ENCODE data around the gene SLIRP. TPM values are rescaled to one million over a fixed set of nuclear protein-coding genes. Genes with fewer than 3 reads are reported as not detected.
"Not testable (repeated sequence)": the region's sequence is repeated elsewhere in the genome, so short reads cannot be mapped to it uniquely, and the experiment has no call there.

SLIRP gene
- 227 TPM for polyA plus RNA-seq

GRCh38 chr14:77707724-77708408 is at the start of gene SLIRP, which contains the start of gene ALKBH1:
Gene SLIRP, plus strand, starts transcription at chr14:77708103. Its CDS starts 9 bp downstream, at chr14:77708112.
Gene ALKBH1, minus strand, starts transcription at chr14:77708023. Its CDS starts 19 bp downstream, at chr14:77708004.
- Mint-ChIP-seq H3K4me3 (peak within 1 kb of the TSS; percentile 88 to 100 (median 94)), H3K27me3 (no peaks in the 10 kb centered on the region), H3K27ac (peak within 1 kb of the TSS; percentile 61 to 93 (median 92)), H3K9me3 (no peaks in the 10 kb centered on the region), H3K4me1 (peaks cover 20 to 40% (median 31%) of the 10 kb centered on the region in 3 donors), H3K36me3 (no peaks in the 10 kb centered on the region)

- H3K36me3 Mint-ChIP-seq, result peaks cover 1% of the 10 kb centered on the region
- H3K9me3 Mint-ChIP-seq, result no peaks in the 10 kb centered on the region
- no peak overlapping the region for H3K27ac Mint-ChIP-seq
- no peaks in the 10 kb centered on the region for H3K27me3 Mint-ChIP-seq
- H3K4me1 Mint-ChIP-seq, result peaks cover 0 to 3% (median 2%) of the 10 kb centered on the region in 3 donors
- H3K4me3 Mint-ChIP-seq, result no peak overlapping the region
Observed at GRCh38 chr14:77659831-77660230, 48.1 kb upstream of the SLIRP start.

DNA sequence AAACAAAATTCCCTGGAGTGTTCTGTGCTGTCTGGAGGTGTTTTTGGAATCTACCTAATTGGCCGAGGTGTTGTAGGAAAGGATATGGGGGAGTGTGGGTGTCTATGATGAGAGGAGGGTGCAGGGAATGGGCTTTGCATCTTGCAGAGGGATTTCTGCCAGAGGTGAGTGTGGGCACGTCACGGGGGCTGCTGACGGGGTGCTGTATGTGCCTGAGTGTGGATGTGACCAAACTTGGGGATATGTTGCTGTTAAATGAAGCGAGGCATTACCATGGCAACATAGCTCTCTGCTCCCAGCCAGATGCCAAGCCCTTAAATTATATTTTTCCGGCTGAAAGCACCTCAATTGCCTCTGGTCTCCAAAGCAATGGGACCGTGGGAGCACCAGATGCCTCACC is 47.1 kb upstream of the SLIRP start:
- Mint-ChIP-seq H3K9me3 (no peaks in the 10 kb centered on the region), H3K27ac (no peak overlapping the region), H3K4me3 (no peak overlapping the region), H3K36me3 (peaks cover 1% of the 10 kb centered on the region), H3K27me3 (no peaks in the 10 kb centered on the region), H3K4me1 (peaks cover 0 to 3% (median 2%) of the 10 kb centered on the region in 3 donors)

- H3K36me3 Mint-ChIP-seq, H3K27me3 Mint-ChIP-seq, H3K4me1 Mint-ChIP-seq, H3K4me3 Mint-ChIP-seq, H3K9me3 Mint-ChIP-seq: not testable (repeated sequence)
- peak overlapping the region in 1 of 3 donors; percentile 78 for H3K27ac Mint-ChIP-seq
Observed at GRCh38 chr14:77661562-77661961, 46.3 kb upstream of the SLIRP start.

DNA sequence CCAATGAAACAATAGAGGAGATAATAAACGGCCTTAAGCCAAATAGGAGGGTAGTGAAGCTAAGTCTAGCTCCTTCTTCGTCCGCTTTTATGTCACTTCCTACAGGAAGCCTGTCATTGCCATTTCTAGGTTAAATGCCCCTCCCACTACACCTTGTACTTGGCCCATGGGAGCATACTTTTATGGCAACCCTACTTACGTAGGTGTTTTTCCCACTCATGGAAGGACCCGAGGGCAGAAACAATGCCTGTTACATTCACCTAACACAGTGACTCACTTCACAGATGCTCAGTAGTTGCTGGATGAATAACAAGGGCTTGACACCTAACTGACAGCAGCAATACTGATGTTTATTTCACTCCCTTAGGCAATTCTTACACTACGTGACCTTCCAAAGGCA is 44.6 kb upstream of the SLIRP start:
- H3K36me3 Mint-ChIP-seq, result peaks cover 1% of the 10 kb centered on the region
- no peak overlapping the region for H3K4me3 Mint-ChIP-seq
- peaks cover 0 to 4% (median 4%) of the 10 kb centered on the region in 3 donors for H3K4me1 Mint-ChIP-seq
- no peaks in the 10 kb centered on the region for H3K27me3 Mint-ChIP-seq
- no peaks in the 10 kb centered on the region for H3K9me3 Mint-ChIP-seq
- H3K27ac Mint-ChIP-seq, result peak overlapping the region in 1 of 3 donors; percentile 16

- H3K4me3 Mint-ChIP-seq, result no peak overlapping the region
- H3K9me3 Mint-ChIP-seq, result no peaks in the 10 kb centered on the region
- H3K4me1 Mint-ChIP-seq, result peaks cover 0 to 5% (median 2%) of the 10 kb centered on the region in 3 donors
- H3K36me3 Mint-ChIP-seq, result no peaks in the 10 kb centered on the region
- H3K27me3 Mint-ChIP-seq, result no peaks in the 10 kb centered on the region
- no peak overlapping the region for H3K27ac Mint-ChIP-seq
Observed at GRCh38 chr14:77667331-77667730, 40.6 kb upstream of the SLIRP start.

GRCh38 chr14:77673193-77673592 is 34.7 kb upstream of the SLIRP start:
- Mint-ChIP-seq H3K4me3 (no peak overlapping the region), H3K9me3 (no peaks in the 10 kb centered on the region), H3K4me1 (peaks cover 0 to 2% (median 0%) of the 10 kb centered on the region in 3 donors), H3K36me3 (peaks cover 15% of the 10 kb centered on the region), H3K27me3 (no peaks in the 10 kb centered on the region), H3K27ac (peak overlapping the region in 1 of 3 donors; percentile 31)

- H3K36me3 Mint-ChIP-seq, result peaks cover 15% of the 10 kb centered on the region
- H3K27ac Mint-ChIP-seq, result peak overlapping the region in 1 of 3 donors; percentile 47
- no peaks in the 10 kb centered on the region for H3K4me1 Mint-ChIP-seq
- no peaks in the 10 kb centered on the region for H3K9me3 Mint-ChIP-seq
- no peak overlapping the region for H3K4me3 Mint-ChIP-seq
- H3K27me3 Mint-ChIP-seq, result no peaks in the 10 kb centered on the region
Observed at GRCh38 chr14:77674931-77675330, 33.0 kb upstream of the SLIRP start.

DNA sequence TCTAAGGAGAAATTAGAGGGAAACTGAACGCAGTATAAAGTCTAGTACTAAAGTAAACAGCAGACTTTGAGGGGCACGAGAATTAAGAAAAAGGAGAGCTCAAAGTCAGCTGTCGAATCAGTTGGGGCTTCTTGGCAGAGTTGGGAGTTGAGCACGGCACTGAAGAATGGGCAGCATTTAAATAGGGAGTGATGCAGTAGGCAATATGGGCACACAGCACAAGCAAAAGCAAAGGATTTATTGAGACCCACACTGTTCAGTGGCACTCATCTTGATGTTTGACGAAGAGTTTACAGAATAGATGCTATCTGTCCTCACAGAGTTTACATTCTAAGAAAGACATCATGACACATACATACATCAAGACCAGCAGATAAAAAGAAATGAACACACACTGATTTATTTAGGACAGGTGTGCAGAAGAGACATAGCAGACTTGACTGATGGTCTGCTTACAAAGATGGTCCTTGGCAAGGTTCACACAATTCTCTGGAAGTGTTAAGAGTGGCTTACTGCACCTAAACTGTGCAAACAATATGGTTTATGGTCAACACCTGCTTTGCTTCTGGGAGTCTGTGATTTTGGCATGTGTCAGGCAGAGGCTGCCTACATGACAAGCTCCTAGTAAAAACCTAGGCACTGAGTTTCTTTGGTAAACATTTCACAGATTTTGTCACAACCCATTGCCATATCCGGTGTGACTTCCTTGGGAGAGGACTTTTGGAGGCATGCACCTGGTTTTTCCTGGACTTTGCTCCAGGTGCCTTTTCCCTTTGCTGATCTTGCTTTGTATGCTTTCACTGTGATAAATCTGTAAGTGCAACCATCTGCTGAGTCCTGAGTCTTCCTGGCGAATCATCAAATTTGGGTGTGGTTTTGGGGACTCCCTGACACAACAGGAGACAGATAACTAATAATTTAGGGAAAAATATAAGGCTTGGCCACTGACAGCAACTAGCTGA is 26.4 kb upstream of the SLIRP start:
- peaks cover 0 to 2% (median 0%) of the 10 kb centered on the region in 3 donors for H3K4me1 Mint-ChIP-seq
- no peaks in the 10 kb centered on the region for H3K27me3 Mint-ChIP-seq
- H3K36me3 Mint-ChIP-seq, result peaks cover 7% of the 10 kb centered on the region
- no peak overlapping the region for H3K27ac Mint-ChIP-seq
- no peak overlapping the region for H3K4me3 Mint-ChIP-seq
- H3K9me3 Mint-ChIP-seq, result no peaks in the 10 kb centered on the region

GRCh38 chr14:77682158-77682553 is 25.7 kb upstream of the SLIRP start:
- Mint-ChIP-seq H3K4me3 (no peak overlapping the region), H3K27ac (no peak overlapping the region), H3K9me3 (no peaks in the 10 kb centered on the region)

DNA sequence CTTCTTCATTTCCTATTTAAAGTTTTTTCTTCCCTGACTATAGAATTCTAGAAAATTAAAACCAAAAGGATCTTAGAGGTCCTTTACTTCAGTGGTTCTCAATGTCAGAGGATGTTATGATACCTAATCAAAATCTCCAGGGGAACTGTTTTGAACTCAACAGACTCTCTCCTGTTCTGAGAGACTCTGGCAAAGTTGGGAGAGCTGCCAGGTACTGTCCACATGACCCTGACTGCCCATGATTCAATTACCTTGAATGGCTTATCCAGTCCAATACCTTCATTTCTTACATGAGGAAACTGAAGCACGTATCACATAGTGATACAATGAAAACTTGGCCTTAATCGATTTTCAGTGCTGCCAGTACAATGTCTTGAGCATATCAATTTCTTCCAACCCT is 16.6 kb upstream of the SLIRP start:
- Mint-ChIP-seq H3K4me1 (peaks cover 0 to 3% (median 0%) of the 10 kb centered on the region in 3 donors), H3K4me3 (no peak overlapping the region), H3K36me3 (peaks cover 6% of the 10 kb centered on the region), H3K9me3 (no peaks in the 10 kb centered on the region), H3K27ac (no peak overlapping the region), H3K27me3 (no peaks in the 10 kb centered on the region)

More at GRCh38 chr14:77682158-77682553, 25.7 kb upstream of the SLIRP start:
- Mint-ChIP-seq H3K4me1 (peaks cover 0 to 2% (median 0%) of the 10 kb centered on the region in 3 donors), H3K27me3 (no peaks in the 10 kb centered on the region), H3K36me3 (peaks cover 7% of the 10 kb centered on the region)

GRCh38 chr14:77707355-77707723 is 564 bp upstream of the SLIRP start:
- no peaks in the 10 kb centered on the region for H3K9me3 Mint-ChIP-seq
- H3K4me1 Mint-ChIP-seq, result peaks cover 20 to 36% (median 31%) of the 10 kb centered on the region in 3 donors
- peak overlapping the region; percentile 88 to 100 (median 94) for H3K4me3 Mint-ChIP-seq
- H3K36me3 Mint-ChIP-seq, result no peaks in the 10 kb centered on the region
- peak overlapping the region; percentile 61 to 93 (median 92) for H3K27ac Mint-ChIP-seq
- H3K27me3 Mint-ChIP-seq, result no peaks in the 10 kb centered on the region

DNA sequence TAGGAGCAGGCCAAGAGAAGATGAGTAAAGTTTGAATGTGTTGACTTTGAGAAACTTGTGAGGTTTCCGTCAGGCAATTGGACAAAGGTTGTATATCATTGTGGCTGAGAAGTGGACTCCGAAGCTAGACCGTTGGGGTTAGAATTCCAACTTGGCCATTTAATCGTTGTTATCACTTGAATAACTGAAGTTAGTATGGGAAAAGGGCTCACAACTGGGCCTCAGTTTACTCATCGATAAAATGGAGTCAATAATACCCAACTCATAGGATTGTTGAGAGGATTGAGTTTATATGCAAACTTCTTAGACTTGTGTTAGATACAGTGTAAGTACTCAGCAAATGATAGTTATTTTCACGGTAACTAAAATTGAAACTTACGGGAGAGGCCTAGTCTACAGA is 846 bp downstream of the SLIRP start:
- H3K36me3 Mint-ChIP-seq, result no peaks in the 10 kb centered on the region
- peaks cover 20 to 40% (median 31%) of the 10 kb centered on the region in 3 donors for H3K4me1 Mint-ChIP-seq
- peak overlapping the region; percentile 61 to 93 (median 92) for H3K27ac Mint-ChIP-seq
- H3K9me3 Mint-ChIP-seq, result no peaks in the 10 kb centered on the region
- peak overlapping the region; percentile 88 to 100 (median 94) for H3K4me3 Mint-ChIP-seq
- H3K27me3 Mint-ChIP-seq, result no peaks in the 10 kb centered on the region

DNA sequence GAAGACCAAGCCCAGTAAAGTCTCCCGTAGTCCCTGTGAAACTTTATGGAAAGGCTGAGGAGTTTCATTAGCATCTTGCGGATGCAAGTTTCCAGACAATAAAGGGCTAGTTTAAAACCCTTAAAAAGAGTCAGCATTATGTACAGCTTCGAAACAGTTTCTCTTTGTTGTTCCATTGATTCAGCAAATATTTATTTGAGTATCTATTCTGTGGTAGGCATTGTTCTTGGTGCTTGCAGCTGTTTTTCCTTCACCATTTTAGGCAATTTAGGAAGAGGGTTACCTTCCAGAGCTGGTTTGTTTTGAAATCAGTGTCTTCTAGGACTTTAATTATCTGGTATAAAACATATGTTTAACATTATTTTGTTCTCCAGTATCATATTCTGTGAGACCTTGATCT is 1.5 kb downstream of the SLIRP start:
- Mint-ChIP-seq H3K27ac (peak overlapping the region in 1 of 3 donors; percentile 71), H3K36me3 (no peaks in the 10 kb centered on the region), H3K27me3 (no peaks in the 10 kb centered on the region), H3K4me1 (peaks cover 20 to 40% (median 31%) of the 10 kb centered on the region in 3 donors), H3K4me3 (peak overlapping the region; percentile 88 to 100 (median 94)), H3K9me3 (no peaks in the 10 kb centered on the region)

DNA sequence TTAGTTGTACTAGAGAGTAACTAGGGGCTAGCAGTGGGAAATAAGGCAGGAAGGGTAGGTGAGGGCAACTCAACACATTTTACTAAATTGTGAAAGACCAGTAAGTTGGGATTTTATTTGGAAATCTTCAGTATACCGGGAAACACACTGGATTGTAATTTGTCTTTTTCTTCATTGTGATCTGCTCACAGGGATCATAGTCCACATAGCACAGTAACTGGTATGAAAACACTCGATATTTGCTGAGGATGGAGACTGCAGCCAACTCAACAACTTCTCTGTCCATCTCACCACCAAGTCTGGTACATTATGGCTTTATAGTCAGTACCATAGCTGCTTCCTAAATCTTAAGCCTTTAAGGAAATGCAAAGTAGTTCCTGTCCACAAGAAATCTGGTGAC is 2.5 kb downstream of the SLIRP start:
- Mint-ChIP-seq H3K27me3 (no peaks in the 10 kb centered on the region), H3K36me3 (peaks cover 3% of the 10 kb centered on the region), H3K9me3 (no peaks in the 10 kb centered on the region), H3K4me1 (peaks cover 22 to 40% (median 31%) of the 10 kb centered on the region in 3 donors), H3K4me3 (peak overlapping the region in 1 of 4 donors; percentile 91), H3K27ac (no peak overlapping the region)
